GM13976 (cell line): Measurements from ENCODE around the gene CNP.

Experiments used
- DNase-seq: peaks from one replicate; pipeline ENCODE4 v3.0.0; 2012; ENCODE audit warnings: low spot score
- in situ Hi-C: fragments of 300-500 bp; cut with MboI; formaldehyde crosslinking; loops from one replicate; pipeline ENCODE4 v1.12.0; 2022; ENCODE audit warnings: low sequenced_read_pairs, mixed read lengths, inconsistent platforms; ENCODE audit not compliant: unreplicated experiment
- TF ChIP-seq, protein P1 (sequence below): IDR thresholded peaks from 2 replicates; pipeline ENCODE4 v1.5.1; 2012; ENCODE audit warnings: borderline replicate concordance, mild to moderate bottlenecking; ENCODE audit not compliant: insufficient read depth; ENCODE audit errors: extremely low read depth, missing control alignments, control extremely low read depth

CNP gene

DNA sequence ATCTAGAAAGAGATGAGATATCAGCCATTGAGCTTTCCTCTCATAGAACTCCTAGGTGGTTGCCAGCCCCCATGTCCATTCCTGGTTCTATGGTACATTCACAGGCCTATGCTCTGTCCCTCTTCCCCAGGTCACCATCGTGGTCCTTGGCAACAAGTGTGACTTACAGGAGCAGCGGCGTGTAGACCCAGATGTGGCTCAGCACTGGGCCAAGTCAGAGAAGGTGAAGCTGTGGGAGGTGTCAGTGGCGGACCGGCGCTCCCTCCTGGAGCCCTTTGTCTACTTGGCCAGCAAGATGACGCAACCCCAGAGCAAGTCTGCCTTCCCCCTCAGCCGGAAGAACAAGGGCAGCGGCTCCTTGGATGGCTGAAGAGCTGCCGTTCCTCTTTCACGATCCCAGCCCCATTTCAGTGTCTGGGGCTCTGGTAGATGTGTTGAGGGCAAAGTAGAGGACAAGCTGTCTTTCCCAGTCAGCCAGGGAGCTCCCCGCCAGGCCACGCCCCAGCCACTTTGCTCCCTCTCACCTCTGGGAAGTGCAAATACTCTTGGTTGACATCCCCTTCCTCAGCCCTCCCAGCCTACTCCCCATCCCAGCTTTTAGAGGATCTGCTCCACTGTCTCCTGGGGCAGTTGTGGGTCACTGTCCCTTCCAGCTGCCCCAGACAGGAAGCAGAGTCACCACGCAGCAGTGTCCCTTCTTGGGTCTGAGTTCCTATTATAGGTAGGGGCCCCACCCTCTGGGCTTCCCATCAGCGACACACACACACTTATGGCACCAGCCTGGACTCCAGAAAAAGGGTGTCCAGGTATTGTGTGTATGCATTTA lies 57.1 kb downstream of the CNP start:
- no peak for DNase-seq
- TF ChIP-seq, protein P1, sequence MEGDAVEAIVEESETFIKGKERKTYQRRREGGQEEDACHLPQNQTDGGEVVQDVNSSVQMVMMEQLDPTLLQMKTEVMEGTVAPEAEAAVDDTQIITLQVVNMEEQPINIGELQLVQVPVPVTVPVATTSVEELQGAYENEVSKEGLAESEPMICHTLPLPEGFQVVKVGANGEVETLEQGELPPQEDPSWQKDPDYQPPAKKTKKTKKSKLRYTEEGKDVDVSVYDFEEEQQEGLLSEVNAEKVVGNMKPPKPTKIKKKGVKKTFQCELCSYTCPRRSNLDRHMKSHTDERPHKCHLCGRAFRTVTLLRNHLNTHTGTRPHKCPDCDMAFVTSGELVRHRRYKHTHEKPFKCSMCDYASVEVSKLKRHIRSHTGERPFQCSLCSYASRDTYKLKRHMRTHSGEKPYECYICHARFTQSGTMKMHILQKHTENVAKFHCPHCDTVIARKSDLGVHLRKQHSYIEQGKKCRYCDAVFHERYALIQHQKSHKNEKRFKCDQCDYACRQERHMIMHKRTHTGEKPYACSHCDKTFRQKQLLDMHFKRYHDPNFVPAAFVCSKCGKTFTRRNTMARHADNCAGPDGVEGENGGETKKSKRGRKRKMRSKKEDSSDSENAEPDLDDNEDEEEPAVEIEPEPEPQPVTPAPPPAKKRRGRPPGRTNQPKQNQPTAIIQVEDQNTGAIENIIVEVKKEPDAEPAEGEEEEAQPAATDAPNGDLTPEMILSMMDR: no peak
- in situ Hi-C loops: loop anchor here (10.0 kb wide), 1 partner anchor 81 kb away; no protein-coding TSS in a partner anchor

GRCh38 chr17:42025191-42025579 lies 58.6 kb downstream of the CNP start:
- TF ChIP-seq, protein P1: no peak
- no peak for DNase-seq
- in situ Hi-C loops: loop anchor here (10.0 kb wide), 1 partner anchor 80 kb away; no protein-coding TSS in a partner anchor

- no peak for DNase-seq
- TF ChIP-seq, protein P1: no peak
- in situ Hi-C loops: loop anchor here (10.0 kb wide), 1 partner anchor 79 kb away; no protein-coding TSS in a partner anchor
These were observed 59.3 kb downstream of the CNP start for GRCh38 chr17:42025936-42026335.

DNA sequence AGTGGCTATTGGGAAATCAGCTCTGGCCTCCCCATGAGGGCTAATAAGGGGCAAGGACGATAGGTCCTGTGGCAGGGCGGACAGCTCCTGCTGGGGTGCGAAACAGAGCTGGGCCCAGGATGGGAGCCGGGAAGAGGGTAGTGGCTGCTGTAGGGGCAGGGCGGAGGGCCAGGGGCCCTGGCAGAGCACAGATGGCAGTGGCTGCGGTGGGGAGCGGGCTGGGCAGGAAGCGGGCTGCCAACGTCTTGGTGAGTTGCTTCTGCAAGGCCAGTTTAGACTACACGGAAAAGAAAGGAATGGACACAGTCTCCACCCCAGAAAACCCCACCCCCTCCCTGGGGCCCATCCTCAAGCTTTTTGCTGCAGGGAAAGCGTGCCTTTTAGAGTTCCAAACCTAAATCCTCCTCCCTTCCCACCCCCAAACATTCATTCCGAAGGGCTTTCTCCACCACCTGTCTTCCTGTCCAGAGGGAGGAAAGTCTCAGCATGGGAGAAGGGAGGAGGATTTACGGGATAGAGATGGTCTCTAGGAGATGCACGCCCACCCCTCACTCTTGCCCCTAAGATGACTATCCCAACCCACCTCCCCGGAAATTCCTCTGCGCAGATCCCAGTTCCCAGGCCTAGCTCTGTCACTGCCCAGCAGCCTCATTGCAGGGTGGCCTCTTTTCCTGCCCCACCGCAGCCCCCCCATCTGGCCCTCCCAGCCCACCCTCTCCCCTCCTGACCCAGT lies 60.4 kb downstream of the CNP start:
- TF ChIP-seq, protein P1: no peak
- in situ Hi-C loops: loop anchor here (10.0 kb wide), 1 partner anchor 78 kb away; no protein-coding TSS in a partner anchor
- no peak for DNase-seq
